K562 (cell line): ENCODE data around the gene TRIM40. TPM values are rescaled to one million over a fixed set of nuclear protein-coding genes. Genes with fewer than 3 reads are reported as not detected.

Experiments
- ATAC-seq: fragments of 200-7000 bp; cut with Tn5 transposase; 3 replicates; pipeline ENCODE4 v1.9.1; 2020; ENCODE audit warnings: moderate library complexity
- BruUV-seq: library from RNA; stranded (reverse); fragments of 400-500 nt; replicated peaks from 2 replicates; lab custom pipeline; 2021; lab: Mats Ljungman, UMichigan
- CTCF ChIA-PET: fragments of 300-600 bp; formaldehyde crosslinking; extraction: SDS; loops from one replicate; lab custom pipeline; 2021; ENCODE audit warnings: low intra/inter-chr PET ratio; lab: Yijun Ruan, JAX
- POLR2A ChIA-PET: fragments of 300-600, 350-650 bp; sonication (Branson Sonifier 250); formaldehyde crosslinking; extraction: SDS; loops from one replicate; lab custom pipeline; 2021; ENCODE audit warnings: antibody characterized with exemption, inconsistent platforms; lab: Yijun Ruan, JAX
- DNase-seq, 4 experiments: peaks; one replicate each; pipeline versions ENCODE4 v3.0.0 to v3.0.0-alpha.2; 2011 to 2018; ENCODE audit warnings: low spot score in 3 of 4, mixed read lengths in 3 of 4; ENCODE audit errors: extremely low read depth in 1 of 4
- FAIRE-seq: peaks from 2 replicates; lab custom pipeline; 2011; peaks lifted over from hg19 to GRCh38; lab: Jason Lieb, UNC
- H2AFZ ChIP-seq: 2 replicates; pipeline ENCODE4 v1.6.0; 2011; ENCODE audit warnings: low read depth, low read length, control low read depth, inconsistent platforms
- H3K27ac ChIP-seq: fragments of 200-600 bp; 3 replicates; pipeline ENCODE4 v1.8.0; 2011; ENCODE audit warnings: low read depth, mild to moderate bottlenecking, control low read depth, inconsistent platforms, low read length, moderate library complexity, mixed read lengths; ENCODE audit errors: extremely low read depth
- H3K27me3 ChIP-seq, 2 experiments: fragments of 300-600 bp in 1 of 2; 2 replicates in 1 of 2; 3 replicates in 1 of 2; pipeline versions ENCODE4 v1.6.0 to v1.8.0; 2011; ENCODE audit warnings: inconsistent platforms in 2 of 2, low read length in 2 of 2, mild to moderate bottlenecking in 1 of 2, mixed read lengths in 1 of 2, moderate library complexity in 1 of 2; ENCODE audit not compliant: control insufficient read depth in 2 of 2, insufficient read depth in 2 of 2
- H3K36me3 ChIP-seq: fragments of 300-600 bp; 3 replicates; pipeline ENCODE4 v1.8.0; 2011; ENCODE audit warnings: mild to moderate bottlenecking, low read length, inconsistent platforms; ENCODE audit not compliant: control insufficient read depth, insufficient read depth
- H3K4me1 ChIP-seq, 2 experiments: fragments of 200-600 bp in 1 of 2; replicated peaks in 1 of 2; 2 replicates in 1 of 2; 3 replicates in 1 of 2; pipeline versions ENCODE4 v1.5.1 to v1.8.0; 2011; ENCODE audit warnings: inconsistent platforms in 2 of 2, low read length in 2 of 2, mild to moderate bottlenecking in 1 of 2, mixed read lengths in 1 of 2, moderate library complexity in 1 of 2; ENCODE audit not compliant: control insufficient read depth in 2 of 2, insufficient read depth in 2 of 2
- H3K4me2 ChIP-seq: 2 replicates; pipeline ENCODE4 v1.6.1; 2011; ENCODE audit warnings: low read length, control low read depth, inconsistent platforms, mixed read lengths; ENCODE audit not compliant: insufficient read depth
- H3K4me3 ChIP-seq: fragments of 200-600 bp; sonication (generic), shearing (Covaris generic); 2 replicates; pipeline ENCODE4 v1.5.1; 2016; ENCODE audit warnings: control low read depth, inconsistent platforms
- H3K79me2 ChIP-seq: fragments of 200-600 bp; 3 replicates; pipeline ENCODE4 v1.8.0; 2011; ENCODE audit warnings: low read length, inconsistent platforms; ENCODE audit not compliant: control insufficient read depth, insufficient read depth
- H3K9ac ChIP-seq, 2 experiments: 2 replicates each; pipeline versions ENCODE4 v1.6.0 to v1.6.1; 2011; ENCODE audit warnings: low read depth in 2 of 2, low read length in 2 of 2, control low read depth in 1 of 2, inconsistent platforms in 1 of 2, mild to moderate bottlenecking in 1 of 2, mixed read lengths in 1 of 2; ENCODE audit not compliant: insufficient read depth in 1 of 2
- H3K9me1 ChIP-seq: one replicate; pipeline ENCODE4 v1.6.0; 2011; ENCODE audit warnings: inconsistent platforms, mild to moderate bottlenecking, low read length, moderate library complexity; ENCODE audit not compliant: control insufficient read depth, insufficient read depth
- H3K9me3 ChIP-seq: replicated peaks from 2 replicates; pipeline ENCODE4 v1.5.1; 2011; ENCODE audit warnings: low read depth, low read length, inconsistent platforms; ENCODE audit not compliant: control insufficient read depth, insufficient read depth
- H4K20me1 ChIP-seq: replicated peaks from 2 replicates; pipeline ENCODE4 v1.6.1; 2011; ENCODE audit warnings: low read length, inconsistent platforms, mixed read lengths; ENCODE audit not compliant: control insufficient read depth, insufficient read depth
- HMGN3 ChIP-seq: IDR thresholded peaks from 2 replicates; pipeline ENCODE4 v1.6.1; 2011; ENCODE audit warnings: borderline replicate concordance, low read depth, mild to moderate bottlenecking, mixed read lengths, low read length; ENCODE audit not compliant: insufficient read length; ENCODE audit errors: extremely low read depth
- KDM4B ChIP-seq, 2 experiments: fragments of 450-650 bp in 1 of 2; sonication (generic) in 1 of 2; IDR thresholded peaks; 2 replicates each; pipeline ENCODE4 v1.6.1; 2016 to 2017; ENCODE audit warnings: borderline replicate concordance in 2 of 2, antibody characterized with exemption in 1 of 2, low read depth in 1 of 2, mild to moderate bottlenecking in 1 of 2
- NCOR1 ChIP-seq: fragments of 450-650 bp; IDR thresholded peaks from 2 replicates; pipeline ENCODE4 v1.6.1; 2016; ENCODE audit warnings: mild to moderate bottlenecking, moderate library complexity
- NFIX ChIP-seq: fragments of 250-450 bp; sonication (Bioruptor Pico); IDR thresholded peaks from 2 replicates; pipeline ENCODE4 v1.4.0; 2020; ENCODE audit warnings: low read depth, mild to moderate bottlenecking, moderate library complexity
- POLR2H ChIP-seq: IDR thresholded peaks from 2 replicates; pipeline ENCODE4 v1.6.1; 2016; ENCODE audit warnings: missing genetic modification characterization, low read depth, mild to moderate bottlenecking, control low read depth, missing compliant biosample characterization, moderate library complexity
- POLR3A ChIP-seq: IDR thresholded peaks from 2 replicates; pipeline ENCODE4 v1.6.1; 2011; ENCODE audit warnings: borderline replicate concordance, mild to moderate bottlenecking, moderate library complexity; ENCODE audit not compliant: insufficient read length, insufficient read depth; ENCODE audit errors: extremely low read depth
- USF1 ChIP-seq: sonication (generic); formaldehyde crosslinking; IDR thresholded peaks from 2 replicates; pipeline ENCODE4 v1.9.0; 2022; ENCODE audit warnings: mild to moderate bottlenecking, missing genetic modification reagents
- ZBTB7A ChIP-seq: IDR thresholded peaks from 2 replicates; pipeline ENCODE4 v1.6.1; 2011; ENCODE audit warnings: low read depth, mild to moderate bottlenecking, low read length, moderate library complexity, borderline replicate concordance; ENCODE audit not compliant: control insufficient read depth
- ZNF140 ChIP-seq: fragments of 250-450 bp; sonication (Bioruptor Pico); IDR thresholded peaks from 2 replicates; pipeline ENCODE4 v1.8.0; 2021; ENCODE audit warnings: moderate library complexity, mild to moderate bottlenecking, inconsistent platforms
- WGBS: fragments of 100-300 bp; shearing (Covaris generic); methylation state at CpG from one replicate; pipeline ENCODE4 v1.1.6; 2016; ENCODE audit warnings: low coverage, mixed read lengths; ENCODE audit not compliant: insufficient coverage; ENCODE audit errors: missing lambda C conversion rate; 5-methylcytosine and 5-hydroxymethylcytosine counted together
- in situ Hi-C: fragments of 300-500 bp; cut with MboI; formaldehyde crosslinking; loops from 4 replicates; pipeline ENCODE4 v1.15.0; 2018; ENCODE audit warnings: inconsistent platforms, mixed read lengths
- intact Hi-C: fragments of 100-400 bp; cut with micrococcal nuclease; formaldehyde crosslinking; loops from 2 replicates; pipeline ENCODE4 v1.14.2; 2022
- polyA plus RNA-seq, 8 experiments: library from polyadenylated mRNA; depleted of rRNA in 4 of 8; stranded (reverse) in 5 of 8; unstranded in 3 of 8; fragments of >200 nt; fragmentation: Nextera tagmentation in 2 of 8; fragmentation: Illumina TruSeq in 1 of 8; extraction: Ambion mirVana in 2 of 8; extraction: Trizol in 1 of 8; gene quantifications; 2 replicates each; pipeline versions ENCODE4 v1.2.1 to v1.2.3, GENCODE V29; 2011 to 2014; ENCODE audit warnings: inconsistent platforms in 1 of 8, missing spikeins in 1 of 8
- total RNA-seq, 7 experiments: library from RNA; depleted of rRNA in 6 of 7; stranded (reverse); fragments of >200 nt in 6 of 7; fragmentation: Illumina TruSeq in 2 of 7; extraction: Trizol in 2 of 7; gene quantifications; 2 replicates each; pipeline versions ENCODE4 v1.2.1 to v1.2.3, GENCODE V29; 2011 to 2021; ENCODE audit warnings: low replicate concordance in 1 of 7

TRIM40 gene
- total and polyA plus RNA-seq, 9 of the 15 experiments (the other 6 are each of a cell fraction or from before 2014, with no cell fraction given): 0.04 to 0.08 TPM; not detected in 7

GRCh38 chr6:30091577-30092381 is 44.2 kb upstream of the TRIM40 start:
- DNase-seq: no peak
- Histone ChIP-seq H3K36me3 (no peaks in the 10 kb centered on the region), H3K9me3 (no peaks in the 10 kb centered on the region), H3K9me1 (no peaks in the 10 kb centered on the region), H4K20me1 (no peaks in the 10 kb centered on the region), H3K4me1 (peaks cover 0 to 6% of the 10 kb centered on the region in 2 experiments; a peak in 2 of 5 replicates), H3K27ac (no peak overlapping the region), H3K27me3 (peaks cover 21 to 24% of the 10 kb centered on the region in 2 experiments; a peak in 4 of 5 replicates), H2AFZ (peak overlapping the region; percentile 33; the same call in 1 of the 2 replicates), H3K4me2 (no peak overlapping the region), H3K9ac (peak overlapping the region in 1 of 2 experiments; percentile 69; a peak in 1 of 4 replicates), H3K79me2 (no peaks in the 10 kb centered on the region), H3K4me3 (no peak overlapping the region)
- TF ChIP-seq KDM4B (IDR thresholded peaks at IDR 0.05; ENCODE audit: borderline replicate concordance in 2 of 2, low read depth in 1 of 2) (no peak), POLR2H (no peak), NCOR1 (no peak), POLR3A (no peak), ZNF140 (no peak), USF1 (CRISPR knock-in tag) (no peak), NFIX (CRISPR knock-in tag) (no peak), HMGN3 (no peak), ZBTB7A (no peak)
- ATAC-seq: no peak; the same call in 2 of the 3 replicates
- POLR2A ChIA-PET: interaction anchor here (0.6 to 0.7 kb wide), 2 partner anchors 10 to 387 kb away, joined by 3 read pairs; no protein-coding TSS in a partner anchor
- intact Hi-C loops: no loop called here
- CTCF ChIA-PET: no interaction called here
- WGBS: 2% methylated on average over 11 of the region's 11 CpGs
- BruUV-seq: no TSS peak
- in situ Hi-C loops: no loop called here
- no peak for FAIRE-seq
